NCI-H128 (cell line): ENCODE measurements around the gene CHL1.

Experiments
- DNase-seq: peaks from one replicate; lab custom pipeline; 2025; ENCODE audit not compliant: unreplicated experiment; lab: John Stamatoyannopoulos, UW

The CHL1 gene

DNA sequence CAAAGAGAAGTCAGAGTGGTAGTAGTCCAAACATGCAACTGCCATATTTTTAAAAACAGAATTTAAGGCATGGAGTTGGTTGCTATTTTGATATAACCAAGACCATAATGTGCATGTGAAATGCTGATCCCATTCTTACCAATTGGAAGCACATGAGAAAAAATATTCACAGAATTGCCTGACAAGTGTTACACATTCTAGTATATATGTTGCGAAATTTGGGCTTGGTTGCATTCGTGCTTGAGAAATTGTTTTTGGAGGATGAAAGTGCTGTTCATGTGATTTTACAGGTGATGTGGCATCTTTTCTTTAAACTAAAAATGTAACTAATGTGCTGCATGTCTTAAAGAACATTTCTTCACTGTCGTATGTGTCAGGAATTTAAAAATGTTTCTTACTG lies 199.7 kb downstream of the CHL1 start:
- no peak for DNase-seq

DNA sequence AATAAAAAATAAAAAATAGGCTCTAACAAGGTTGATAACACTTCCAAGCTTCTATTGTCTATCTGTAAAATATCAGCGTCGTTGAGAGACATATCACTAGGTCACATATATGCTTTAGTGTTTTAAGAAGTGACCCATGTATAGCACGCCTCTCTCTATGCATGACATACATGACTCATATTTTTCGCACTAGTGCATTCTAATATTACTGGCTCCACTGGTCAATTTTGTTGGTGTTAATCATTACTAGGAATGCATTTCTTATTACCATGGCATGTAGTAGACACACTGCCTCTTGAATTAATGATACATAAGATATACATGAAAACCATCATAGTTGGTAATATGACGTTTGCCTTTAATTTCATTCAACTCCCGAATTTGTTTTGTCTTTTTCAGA lies 203.1 kb downstream of the CHL1 start:
- no peak for DNase-seq

DNA sequence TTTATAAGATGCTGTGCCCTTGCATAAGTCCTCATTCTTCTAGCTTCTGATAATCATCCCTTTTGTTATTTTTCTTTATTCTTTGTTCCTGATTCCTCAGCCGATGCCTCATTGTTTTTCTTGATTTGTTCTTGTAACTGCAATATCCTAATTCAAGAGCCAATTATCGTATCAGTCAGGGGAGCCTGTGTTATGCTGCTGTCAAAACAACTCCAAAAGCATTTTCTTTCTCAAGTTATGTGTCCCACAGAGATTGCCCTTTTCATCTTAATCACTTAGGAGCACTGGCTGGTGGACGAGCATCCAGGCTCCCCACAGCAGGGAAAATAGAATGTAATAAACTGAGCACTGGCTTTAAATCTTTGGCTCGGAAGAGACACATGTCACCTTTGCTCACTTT lies 207.3 kb downstream of the CHL1 start:
- no peak for DNase-seq

DNA sequence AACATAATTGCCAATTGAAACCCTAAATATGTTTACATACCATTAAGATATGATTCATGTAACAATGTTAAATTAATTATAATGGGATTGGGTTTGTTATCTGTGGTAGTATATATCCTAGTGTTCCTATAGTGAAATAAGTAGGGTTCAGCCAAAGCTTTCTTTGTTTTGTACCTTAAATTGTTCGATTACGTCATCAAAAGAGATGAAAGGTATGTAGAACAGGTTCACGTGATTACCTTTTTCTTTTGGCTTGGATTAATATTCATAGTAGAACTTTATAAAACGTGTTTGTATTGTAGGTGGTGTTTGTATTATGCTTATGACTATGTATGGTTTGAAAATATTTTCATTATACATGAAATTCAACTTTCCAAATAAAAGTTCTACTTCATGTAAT lies 212.4 kb downstream of the CHL1 start:
- DNase-seq = no peak

DNA sequence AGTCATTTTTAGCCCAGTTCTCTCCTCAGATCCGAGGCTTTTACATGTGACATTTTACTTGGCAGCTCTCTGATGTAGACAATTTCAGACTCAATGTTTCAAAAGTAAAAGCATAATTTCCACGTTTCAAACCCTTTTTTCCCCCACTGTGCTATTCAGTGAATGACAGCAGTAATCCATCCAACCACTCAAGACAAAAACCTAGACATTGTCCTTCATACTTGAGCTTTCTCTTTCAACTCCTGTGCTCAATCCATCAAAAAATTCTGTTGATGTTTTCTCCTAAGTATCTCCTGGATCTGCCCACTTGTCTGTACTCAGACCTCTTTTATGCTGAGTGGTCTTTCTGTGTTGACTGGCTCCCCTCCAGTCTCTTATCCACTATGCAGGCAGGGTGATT lies 214.7 kb downstream of the CHL1 start:
- DNase-seq = peak; percentile 5

DNA sequence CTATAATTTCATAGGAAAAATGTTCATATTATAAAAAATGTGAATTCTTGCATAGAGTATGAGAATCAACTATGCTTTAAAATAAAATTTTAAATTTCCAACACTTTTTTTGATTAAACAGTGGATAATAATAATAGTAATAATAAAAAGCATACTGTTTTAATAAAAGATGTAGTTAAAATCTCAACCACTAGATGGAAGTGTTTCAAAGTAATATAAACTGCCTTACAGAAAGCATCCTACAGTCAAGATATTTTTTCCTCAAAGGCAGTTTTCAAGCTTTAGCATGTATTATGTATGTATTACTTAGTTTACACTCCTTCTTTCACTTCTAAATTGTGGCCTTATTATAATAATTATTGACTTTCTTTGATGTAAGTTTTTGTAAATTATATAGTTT lies 217.5 kb downstream of the CHL1 start:
- no peak for DNase-seq

DNA sequence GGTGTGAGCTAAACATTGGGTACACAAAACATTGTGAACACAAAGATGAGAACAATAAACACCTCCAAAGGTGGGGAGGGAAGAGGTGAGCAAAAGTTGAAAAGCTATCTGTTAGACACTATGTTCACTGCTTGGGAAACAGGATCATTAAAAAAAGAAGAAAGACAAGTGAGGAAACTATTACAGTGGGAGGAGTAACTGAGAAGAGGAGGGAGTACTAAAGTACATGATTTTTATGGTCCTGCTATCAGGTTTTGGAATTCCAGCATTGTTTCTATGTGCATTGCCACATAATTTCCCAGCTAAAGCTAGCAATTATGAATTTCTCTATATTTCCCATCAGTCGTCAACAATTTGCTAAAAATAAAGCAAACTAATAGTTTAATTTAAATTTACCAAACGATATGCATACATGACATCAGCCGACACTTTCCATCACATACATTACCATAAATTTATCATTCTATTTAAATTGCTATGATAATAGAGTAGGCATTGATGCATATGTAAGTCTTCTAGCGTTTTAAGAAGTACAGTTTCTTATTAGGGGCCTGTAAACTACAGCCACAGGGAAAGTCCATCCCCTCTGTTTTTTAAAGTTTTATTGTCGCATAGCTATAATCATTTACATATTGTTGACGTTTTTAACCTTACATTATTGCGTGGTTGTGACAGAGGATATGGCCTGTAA lies 221.8 kb downstream of the CHL1 start:
- DNase-seq = no peak

DNA sequence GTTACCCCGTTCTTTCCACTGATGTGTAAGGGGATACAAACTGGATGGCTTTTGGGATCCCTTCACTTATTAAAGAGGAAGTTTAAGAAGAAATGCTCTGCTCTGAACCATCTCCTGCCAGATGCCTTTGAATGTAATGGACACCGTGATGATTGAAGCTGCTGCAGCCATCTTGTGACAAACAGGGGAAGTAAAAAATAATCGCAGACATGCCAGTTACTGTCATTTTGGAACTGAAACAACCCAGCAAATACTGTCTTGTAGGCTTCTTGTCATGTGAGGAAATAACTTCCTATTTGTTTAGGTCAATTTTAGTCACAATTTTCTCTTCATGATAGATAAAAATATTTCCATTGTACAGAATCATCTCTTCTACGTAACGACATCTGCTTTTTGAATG lies 224.0 kb downstream of the CHL1 start:
- no peak for DNase-seq

DNA sequence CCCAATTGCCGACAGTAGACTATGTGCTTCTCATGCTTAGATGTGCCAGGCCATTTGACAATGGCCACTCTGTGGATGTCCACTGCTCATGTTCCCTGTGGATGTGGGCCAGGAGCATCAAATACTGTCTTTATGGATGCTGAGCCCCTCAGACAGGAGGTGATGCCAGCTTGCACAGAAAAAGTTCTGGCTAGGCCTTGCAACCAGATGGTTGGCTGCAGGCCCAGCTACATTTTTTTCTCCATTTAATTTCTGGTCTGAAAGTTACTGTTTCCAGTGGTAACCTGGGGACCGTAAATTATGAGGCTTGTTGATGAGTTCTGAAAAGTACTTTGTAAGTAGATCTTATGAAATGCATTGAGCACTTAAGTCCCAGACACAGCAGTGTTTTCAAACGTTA lies 228.5 kb downstream of the CHL1 start:
- no peak for DNase-seq

DNA sequence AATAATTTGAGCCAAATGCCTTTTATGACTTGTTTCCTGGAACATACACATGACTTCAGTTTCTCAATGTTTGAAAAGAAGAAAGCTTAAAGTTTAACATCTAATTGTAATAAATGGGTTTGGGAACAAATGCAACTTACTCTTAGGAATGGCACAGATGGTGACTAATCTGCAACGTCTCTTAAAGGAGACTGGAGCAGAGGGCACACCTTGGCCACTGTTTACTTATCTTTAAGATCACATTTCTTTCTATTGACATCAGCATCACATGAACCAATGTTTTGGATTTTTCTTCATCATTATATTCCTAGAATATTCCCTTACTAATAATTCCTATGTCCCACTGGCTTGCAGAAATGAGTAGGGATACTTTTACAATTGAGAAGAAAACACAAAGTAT lies 229.5 kb downstream of the CHL1 start:
- DNase-seq = no peak

DNA sequence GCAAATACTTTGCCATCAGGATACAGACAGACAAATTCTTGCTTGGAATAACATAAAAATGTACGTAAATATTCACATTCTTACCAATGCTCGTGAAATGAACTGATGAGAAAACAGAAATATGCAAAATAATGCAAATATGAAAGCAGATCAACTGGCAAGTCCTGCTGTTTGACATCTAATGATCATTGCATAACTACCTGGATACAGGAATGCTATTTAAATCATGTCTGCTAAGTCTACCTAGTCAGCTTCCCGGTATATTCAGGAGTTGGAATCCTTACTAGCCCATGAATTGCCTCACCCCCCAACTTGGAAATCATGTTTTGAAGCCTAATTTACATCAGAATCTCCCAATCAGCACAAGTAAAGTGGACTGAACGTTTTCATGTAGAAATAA lies 230.6 kb downstream of the CHL1 start:
- no peak for DNase-seq

DNA sequence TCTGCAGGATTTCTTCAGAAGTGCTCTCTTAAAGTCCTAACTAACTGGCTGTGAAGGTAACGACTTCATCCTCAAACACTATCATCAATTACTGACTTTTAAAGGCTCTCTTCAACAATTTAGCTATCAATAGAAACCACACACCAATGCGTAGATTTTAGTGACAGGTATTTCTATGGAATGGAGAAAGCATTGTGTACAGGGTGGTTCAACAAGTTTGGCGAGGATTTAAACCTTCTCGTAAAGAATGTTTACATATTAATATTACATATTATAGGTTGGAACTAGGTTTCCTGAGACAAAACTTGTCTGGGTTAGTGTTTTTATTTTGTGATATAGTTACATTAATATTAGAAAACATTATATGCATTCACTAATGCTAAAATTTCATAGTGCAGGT lies 233.6 kb downstream of the CHL1 start:
- no peak for DNase-seq

DNA sequence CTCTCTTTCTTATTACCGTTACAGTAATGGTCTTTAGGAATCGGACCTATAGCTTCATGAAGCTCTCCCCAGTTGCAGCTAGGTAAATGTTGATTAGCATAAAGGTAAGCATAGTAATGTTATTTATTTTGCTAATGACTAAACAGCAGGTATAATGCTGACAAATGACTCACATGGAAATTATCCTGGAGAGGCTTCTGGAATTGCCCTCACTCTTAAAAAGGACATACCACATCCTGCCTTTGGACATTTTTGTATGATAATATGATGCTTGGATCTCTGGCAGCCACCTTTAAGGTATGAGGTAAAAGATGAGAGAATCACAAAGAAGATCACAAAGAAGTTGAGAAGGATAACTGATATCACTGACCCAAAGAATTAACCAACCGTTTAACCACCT lies 238.6 kb downstream of the CHL1 start:
- no peak for DNase-seq

DNA sequence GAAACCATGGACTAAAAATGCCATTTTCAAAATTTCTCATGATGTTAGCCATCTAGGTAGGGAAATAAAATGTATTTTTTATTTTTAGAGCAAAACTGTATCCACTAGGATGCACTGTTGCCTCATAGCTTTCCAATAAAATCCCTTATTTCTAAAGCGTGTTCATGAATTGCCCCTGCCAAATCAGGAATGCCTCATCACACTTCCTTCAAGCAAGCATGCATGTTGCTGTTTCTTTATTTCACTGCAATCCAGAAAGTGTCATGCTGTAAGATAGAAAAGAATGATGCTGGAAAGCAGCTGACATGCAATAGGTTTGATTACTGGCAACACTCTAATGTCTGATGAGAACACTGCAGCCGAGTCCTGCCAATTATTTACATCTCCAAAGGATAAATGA lies 239.5 kb downstream of the CHL1 start:
- DNase-seq = no peak

DNA sequence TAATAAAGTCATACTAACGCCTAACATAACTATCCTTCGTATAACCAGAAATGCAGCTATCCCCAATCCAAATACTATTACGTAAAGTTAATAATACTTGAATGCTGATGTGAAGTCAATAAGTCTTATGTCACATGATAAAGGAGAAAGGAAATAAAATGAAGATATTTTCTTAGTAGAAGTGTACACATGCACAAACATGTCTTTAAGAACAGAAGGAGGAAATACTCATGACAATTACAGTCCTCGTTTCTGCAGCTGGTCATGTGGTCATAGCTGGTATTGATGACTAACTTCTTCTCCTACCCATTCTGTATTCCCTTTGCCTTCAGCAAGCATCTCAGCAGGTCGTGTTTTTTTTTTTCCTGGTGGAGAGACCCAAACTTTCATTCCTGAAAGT lies 244.3 kb downstream of the CHL1 start:
- no peak for DNase-seq

DNA sequence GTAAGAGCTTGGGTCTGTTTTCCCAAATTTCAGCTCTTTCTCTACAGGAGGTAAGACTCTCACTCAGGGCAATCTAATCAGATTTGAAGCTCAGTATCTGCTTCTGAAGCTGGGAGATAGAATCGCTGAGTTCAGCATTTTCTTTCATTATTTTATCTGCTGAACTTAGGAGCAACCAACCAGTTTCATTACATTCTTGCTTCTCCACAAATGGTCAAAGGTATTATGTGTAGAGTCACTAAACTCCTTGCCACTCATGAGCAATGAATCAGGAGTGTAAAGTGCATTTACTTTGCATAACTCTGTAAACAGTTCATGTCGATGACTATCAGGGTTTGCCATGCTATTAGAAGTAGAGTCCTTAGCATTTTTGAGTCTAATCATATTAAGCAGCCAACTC lies 249.4 kb downstream of the CHL1 start:
- DNase-seq = no peak

DNA sequence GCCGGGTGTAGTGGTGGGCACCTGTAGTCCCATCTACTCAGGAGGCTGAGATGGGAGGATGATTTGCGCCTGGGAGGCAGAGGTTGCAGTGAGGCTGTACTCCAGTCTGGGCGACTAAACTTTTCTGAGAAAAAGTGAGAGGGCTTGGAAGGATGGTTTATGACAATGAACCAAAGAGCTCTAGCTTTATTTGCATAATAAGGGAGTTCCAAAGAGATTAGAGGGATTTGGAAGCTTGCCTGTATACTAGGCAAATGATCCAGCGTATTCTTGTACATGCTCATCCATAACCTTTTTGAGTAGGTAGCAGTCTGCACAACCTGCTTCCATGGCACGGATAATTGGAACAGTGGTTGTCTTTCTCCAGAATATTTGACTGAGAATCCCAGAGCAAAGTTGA lies 251.1 kb downstream of the CHL1 start:
- no peak for DNase-seq

DNA sequence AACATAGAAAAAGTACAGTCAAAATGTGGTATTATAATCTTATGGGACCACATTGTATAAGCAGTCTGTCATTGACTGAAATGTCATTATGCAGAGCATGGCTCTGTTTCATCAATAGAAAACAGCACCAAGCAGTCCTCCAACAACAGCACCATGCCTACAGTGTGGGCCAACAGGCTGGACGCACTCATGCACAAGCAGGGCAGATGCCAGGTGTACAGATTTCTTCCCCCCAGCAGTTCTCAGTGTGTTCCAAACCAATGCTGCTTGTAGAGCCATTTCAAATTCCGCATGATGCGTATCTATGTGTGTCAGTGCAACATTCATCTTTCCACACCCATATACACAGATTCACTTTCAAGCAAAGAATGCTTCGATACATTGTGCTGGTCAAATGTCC lies 253.1 kb downstream of the CHL1 start:
- no peak for DNase-seq

DNA sequence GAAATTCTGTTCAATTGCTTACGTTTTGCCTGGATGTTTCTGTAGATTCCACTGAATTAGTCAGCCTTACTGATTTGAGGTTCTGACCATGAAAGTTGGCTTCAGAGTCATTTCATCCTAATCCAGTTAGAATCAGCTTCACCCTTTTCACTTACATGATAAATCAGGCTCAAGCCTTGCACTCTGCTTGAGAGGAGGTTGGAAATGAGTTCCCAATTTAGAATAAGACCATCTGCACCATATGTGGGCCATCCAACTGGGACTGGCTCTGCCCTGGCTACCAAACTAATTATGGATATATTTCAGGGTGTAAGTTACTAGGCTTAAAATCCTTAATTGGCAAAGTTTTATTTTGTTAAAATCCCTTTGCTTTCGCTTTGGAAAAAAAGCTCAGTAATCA lies 255.7 kb downstream of the CHL1 start:
- DNase-seq = no peak

DNA sequence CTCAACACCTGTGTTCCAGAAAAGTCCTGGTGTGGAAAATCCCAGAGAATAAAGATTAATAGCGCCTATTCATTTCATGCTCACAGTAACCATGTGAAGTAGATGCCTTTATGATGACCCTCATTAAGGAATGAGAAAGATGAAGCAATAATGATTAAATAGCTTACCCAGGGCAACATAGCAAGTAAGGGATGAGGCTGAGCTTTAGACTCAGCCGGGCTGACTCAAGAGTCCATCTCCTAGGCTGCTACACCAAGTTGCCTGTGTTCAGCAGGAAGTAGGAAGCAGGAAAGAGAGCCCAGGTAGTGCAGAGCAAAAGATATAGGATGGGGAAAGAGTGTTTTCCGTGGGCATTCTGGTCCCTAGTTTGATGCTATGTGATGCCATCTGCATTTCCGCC lies 256.5 kb downstream of the CHL1 start:
- no peak for DNase-seq

DNA sequence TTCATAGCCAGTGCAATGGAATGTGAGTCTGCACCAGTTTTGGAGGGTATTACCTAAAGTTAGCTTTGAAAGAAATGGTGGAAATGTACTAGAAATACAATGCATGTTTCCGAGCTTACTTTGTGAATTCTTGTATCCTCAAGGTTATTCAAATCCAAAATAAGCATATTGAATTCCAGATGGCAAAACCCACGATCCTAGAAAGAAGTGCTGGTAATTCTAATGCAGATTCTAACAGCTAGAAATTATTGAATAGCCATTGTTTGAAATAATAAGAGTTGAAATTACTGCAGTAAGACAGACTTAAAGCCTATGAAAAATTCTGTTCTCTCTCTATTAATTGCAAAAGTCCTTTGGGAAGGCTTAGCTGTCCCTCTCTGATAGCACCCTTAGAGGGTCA lies 258.4 kb downstream of the CHL1 start:
- DNase-seq = no peak

DNA sequence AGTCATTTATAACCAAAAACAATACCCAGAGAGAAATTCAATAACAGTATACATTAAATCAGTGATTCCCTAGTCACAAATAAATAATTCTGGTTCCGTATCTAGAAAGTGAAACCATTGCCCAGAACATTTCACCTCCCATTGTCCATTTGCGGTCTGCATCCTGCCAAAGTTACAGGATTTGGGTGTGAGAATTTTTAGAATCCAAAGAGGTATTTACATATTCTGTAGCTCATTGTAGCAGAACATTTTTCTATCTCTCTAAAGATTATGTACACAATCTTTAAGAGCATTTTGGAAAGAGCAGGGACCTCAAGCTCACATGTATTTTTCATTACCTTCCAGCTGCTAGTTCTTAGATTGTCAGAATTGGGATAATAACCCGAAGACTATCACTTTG lies 261.6 kb downstream of the CHL1 start:
- DNase-seq = no peak

DNA sequence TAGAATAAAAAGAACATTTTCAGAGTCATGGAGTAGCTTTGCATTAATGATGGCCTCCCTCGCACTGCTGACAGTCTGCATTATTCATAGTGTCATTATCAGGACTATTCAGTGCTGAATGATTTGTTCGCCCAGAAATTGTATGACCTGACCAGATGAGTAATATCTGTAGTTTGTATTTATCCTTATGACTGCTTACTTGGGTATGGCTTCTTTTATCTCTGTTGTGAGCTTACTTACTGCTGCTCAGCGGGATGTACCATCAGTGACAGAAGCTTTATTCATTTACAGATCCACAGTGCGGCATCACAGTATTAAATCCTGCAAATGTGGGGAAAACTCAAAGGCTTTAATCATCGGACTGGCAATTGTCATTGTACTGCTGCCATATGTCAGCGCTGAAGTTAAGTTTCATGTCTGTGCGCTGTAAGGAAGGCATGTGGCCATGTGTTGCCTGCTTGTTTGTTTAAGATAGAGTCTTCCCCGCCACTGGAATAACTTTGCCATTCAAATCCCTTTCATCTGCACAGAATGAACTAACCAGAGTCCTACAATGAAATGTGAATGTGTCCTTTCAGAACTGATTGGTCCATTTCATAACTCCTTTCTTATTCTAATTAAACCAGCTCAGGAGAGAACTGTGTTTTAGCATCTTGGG lies 262.2 kb downstream of the CHL1 start:
- DNase-seq = no peak
